Peyer's patch (tissue), 4 donors: Measurements from ENCODE around the gene RIMBP3C. TPM values are rescaled to one million over a fixed set of nuclear protein-coding genes. Genes with fewer than 3 reads are reported as not detected.
"Not testable (repeated sequence)": the region's sequence is repeated elsewhere in the genome, so short reads cannot be mapped to it uniquely, and the experiment has no call there.

Experiments
- DNase-seq, 3 donors: peaks; one replicate each; pipeline ENCODE4 v3.0.0-alpha.2; 2017 to 2019
- H3K27ac ChIP-seq, 4 donors: fragments of 200-600 bp; sonication (generic); one replicate each; pipeline ENCODE4 v1.5.1; 2016 to 2019
- H3K27me3 ChIP-seq, 2 donors: fragments of 200-600 bp; sonication (generic); one replicate each; pipeline ENCODE4 v1.5.1; 2019
- H3K36me3 ChIP-seq, 3 donors: fragments of 200-600 bp; sonication (generic); one replicate each; pipeline ENCODE4 v1.5.1; 2016 to 2019
- H3K4me1 ChIP-seq, 4 donors: fragments of 200-600 bp; sonication (generic); one replicate each; pipeline ENCODE4 v1.5.1; 2016 to 2019
- H3K4me3 ChIP-seq, 4 donors: fragments of 200-600 bp; sonication (generic); 1 replicate in 3 of 4; 2 replicates in 1 of 4; pipeline ENCODE4 v1.5.1; 2016 to 2019; ENCODE audit warnings: mild to moderate bottlenecking in 1 of 4
- H3K9me3 ChIP-seq, 4 donors: fragments of 200-600 bp; sonication (generic); one replicate each; pipeline ENCODE4 v1.5.1; 2016 to 2019; ENCODE audit warnings: mild to moderate bottlenecking in 1 of 4
- CTCF ChIP-seq, 6 experiments: fragments of 450-650 bp in 4 of 6; fragments of 200-600 bp in 2 of 6; sonication (generic) in 1 of 6; IDR thresholded peaks; one replicate each; pipeline ENCODE4 v1.5.1; 2017 to 2019; ENCODE audit warnings: antibody characterized with exemption in 6 of 6, mild to moderate bottlenecking in 3 of 6, moderate library complexity in 1 of 6
- POLR2A ChIP-seq, 2 donors: fragments of 450-650 bp; IDR thresholded peaks; one replicate each; pipeline ENCODE4 v1.5.1; 2017; ENCODE audit warnings: antibody characterized with exemption in 2 of 2, mild to moderate bottlenecking in 2 of 2, moderate library complexity in 2 of 2
- total RNA-seq, 4 donors: library from RNA; depleted of rRNA; stranded (reverse); fragments of >200 nt; gene quantifications; one replicate each; pipeline ENCODE4 v1.1.0, GENCODE V29; 2016

RIMBP3C gene
- total RNA-seq, 4 donors from 2014 or later: 0.54 to 0.83 TPM; not detected in 2

- Histone ChIP-seq H3K4me1 (peaks cover 0 to 45% (median 22%) of the 10 kb centered on the region in 4 donors), H3K4me3 (peak within 1 kb of the TSS; percentile 77 to 97 (median 86)), H3K9me3 (no peaks in the 10 kb centered on the region), H3K27me3 (no peaks in the 10 kb centered on the region), H3K36me3 (no peaks in the 10 kb centered on the region), H3K27ac (peak within 1 kb of the TSS; percentile 83 to 90 (median 88))
- peak in 1 of 2 donors; percentile 48 for TF ChIP-seq POLR2A (IDR thresholded peaks at IDR 0.05)
- TF ChIP-seq CTCF (IDR thresholded peaks at IDR 0.05): no peak
- peak; percentile 87 to 93 (median 89) for DNase-seq
Observed at GRCh38 chr22:21567456-21568346, 16.4 kb upstream of the RIMBP3C start, which contains the start of gene UBE2L3. Gene UBE2L3 (plus strand): TSS chr22:21567714. CDS start chr22:21567745, 31 bp downstream.

DNA sequence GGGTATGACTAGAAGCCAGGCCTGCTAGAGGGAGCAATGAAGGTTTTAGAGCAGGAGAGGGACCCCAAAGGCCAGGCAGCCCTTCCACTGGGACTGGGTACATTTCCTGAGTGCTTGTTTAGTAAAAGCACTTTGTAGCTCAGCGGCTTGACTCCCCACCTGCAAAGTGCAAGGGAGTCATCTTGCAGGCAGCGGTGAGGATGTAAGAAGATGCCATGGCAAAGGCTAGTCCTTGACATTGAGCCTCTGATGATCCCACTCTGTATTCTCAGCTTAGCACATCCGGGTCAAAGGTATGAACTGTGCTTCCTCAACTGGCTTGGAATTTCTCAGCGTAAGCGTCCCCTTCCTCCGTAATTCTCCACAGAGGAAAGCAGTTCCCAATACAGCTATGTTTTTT, 13.2 kb upstream of the RIMBP3C start:
- no peak for DNase-seq
- no peak for TF ChIP-seq CTCF (IDR thresholded peaks at IDR 0.05)
- TF ChIP-seq POLR2A (IDR thresholded peaks at IDR 0.05): no peak
- H3K4me3 ChIP-seq: no peak overlapping the region

GRCh38 chr22:21563912-21564311, 12.7 kb upstream of the RIMBP3C start:
- no peaks in the 10 kb centered on the region for H3K9me3 ChIP-seq
- DNase-seq: no peak
- H3K36me3 ChIP-seq: no peaks in the 10 kb centered on the region
- peaks cover 0 to 9% (median 4%) of the 10 kb centered on the region in 4 donors for H3K4me1 ChIP-seq
- no peak overlapping the region for H3K27ac ChIP-seq
- H3K27me3 ChIP-seq: no peaks in the 10 kb centered on the region
- TF ChIP-seq POLR2A (IDR thresholded peaks at IDR 0.05): no peak
- TF ChIP-seq CTCF (IDR thresholded peaks at IDR 0.05): no peak
- no peak overlapping the region for H3K4me3 ChIP-seq

More for the DNA sequence above, 13.2 kb upstream of the RIMBP3C start:
- no peak overlapping the region for H3K27ac ChIP-seq
- peaks cover 0 to 14% (median 9%) of the 10 kb centered on the region in 4 donors for H3K4me1 ChIP-seq
- no peaks in the 10 kb centered on the region for H3K9me3 ChIP-seq
- H3K36me3 ChIP-seq: no peaks in the 10 kb centered on the region
- no peaks in the 10 kb centered on the region for H3K27me3 ChIP-seq

GRCh38 chr22:21560657-21561056, 9.4 kb upstream of the RIMBP3C start:
- H3K4me1 ChIP-seq, H3K27ac ChIP-seq, H3K27me3 ChIP-seq, H3K36me3 ChIP-seq, H3K4me3 ChIP-seq, DNase-seq, H3K9me3 ChIP-seq: not testable (repeated sequence)

- H3K27ac ChIP-seq, H3K4me1 ChIP-seq, H3K4me3 ChIP-seq, H3K9me3 ChIP-seq, H3K27me3 ChIP-seq, H3K36me3 ChIP-seq, DNase-seq: not testable (repeated sequence)
Observed at GRCh38 chr22:21559345-21560125, 8.3 kb upstream of the RIMBP3C start.

DNA sequence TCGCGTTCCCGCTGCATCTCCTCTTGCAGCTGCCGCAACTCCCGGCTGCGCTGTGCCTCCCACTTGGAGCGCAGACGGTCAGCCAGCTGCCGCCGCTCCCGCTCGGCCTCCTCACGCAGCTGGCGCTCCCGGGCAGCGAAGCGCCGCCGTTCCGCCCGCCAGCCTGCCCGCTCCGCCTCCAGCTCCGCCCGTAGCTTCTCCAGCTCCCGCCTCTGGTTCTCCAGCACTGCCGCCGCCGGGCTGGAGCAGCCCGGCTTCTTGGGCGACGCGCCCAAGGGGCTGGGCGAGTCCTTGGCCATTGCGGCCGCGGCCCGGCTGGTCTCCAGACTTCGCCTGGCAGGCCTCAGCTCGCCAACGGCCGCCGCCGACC, 598 bp downstream of the RIMBP3C start:
- not testable (repeated sequence) for H3K4me3 ChIP-seq, DNase-seq, H3K27ac ChIP-seq, H3K4me1 ChIP-seq, H3K9me3 ChIP-seq, H3K36me3 ChIP-seq, H3K27me3 ChIP-seq

- H3K4me1 ChIP-seq, H3K27me3 ChIP-seq, DNase-seq, H3K4me3 ChIP-seq, H3K36me3 ChIP-seq, H3K9me3 ChIP-seq, H3K27ac ChIP-seq: not testable (repeated sequence)
Observed at GRCh38 chr22:21550008-21550677, 1.1 kb downstream of the RIMBP3C start.

DNA sequence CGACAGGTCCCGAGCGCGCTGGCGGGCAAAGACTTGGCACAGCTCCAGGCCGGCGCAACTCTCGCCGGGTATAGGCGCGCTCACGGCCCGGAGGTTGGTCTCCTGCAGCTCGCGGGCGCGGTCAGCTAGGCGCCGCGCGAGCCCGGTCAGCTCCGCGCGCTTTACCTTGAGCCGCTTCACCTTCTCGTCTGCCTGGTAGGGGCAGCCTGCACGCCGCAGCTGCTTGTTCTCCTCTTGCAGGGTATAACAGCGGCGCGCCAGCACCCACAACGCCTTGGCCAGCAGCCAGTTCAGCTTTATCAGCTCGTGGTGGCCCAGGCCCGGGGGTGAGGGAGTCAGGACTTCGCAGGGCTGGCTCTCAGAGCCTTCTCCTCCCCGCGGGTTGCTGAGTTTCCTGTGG, 1.7 kb downstream of the RIMBP3C start:
- H3K27ac ChIP-seq, H3K4me3 ChIP-seq, H3K36me3 ChIP-seq, H3K27me3 ChIP-seq, DNase-seq, H3K9me3 ChIP-seq, H3K4me1 ChIP-seq: not testable (repeated sequence)

DNA sequence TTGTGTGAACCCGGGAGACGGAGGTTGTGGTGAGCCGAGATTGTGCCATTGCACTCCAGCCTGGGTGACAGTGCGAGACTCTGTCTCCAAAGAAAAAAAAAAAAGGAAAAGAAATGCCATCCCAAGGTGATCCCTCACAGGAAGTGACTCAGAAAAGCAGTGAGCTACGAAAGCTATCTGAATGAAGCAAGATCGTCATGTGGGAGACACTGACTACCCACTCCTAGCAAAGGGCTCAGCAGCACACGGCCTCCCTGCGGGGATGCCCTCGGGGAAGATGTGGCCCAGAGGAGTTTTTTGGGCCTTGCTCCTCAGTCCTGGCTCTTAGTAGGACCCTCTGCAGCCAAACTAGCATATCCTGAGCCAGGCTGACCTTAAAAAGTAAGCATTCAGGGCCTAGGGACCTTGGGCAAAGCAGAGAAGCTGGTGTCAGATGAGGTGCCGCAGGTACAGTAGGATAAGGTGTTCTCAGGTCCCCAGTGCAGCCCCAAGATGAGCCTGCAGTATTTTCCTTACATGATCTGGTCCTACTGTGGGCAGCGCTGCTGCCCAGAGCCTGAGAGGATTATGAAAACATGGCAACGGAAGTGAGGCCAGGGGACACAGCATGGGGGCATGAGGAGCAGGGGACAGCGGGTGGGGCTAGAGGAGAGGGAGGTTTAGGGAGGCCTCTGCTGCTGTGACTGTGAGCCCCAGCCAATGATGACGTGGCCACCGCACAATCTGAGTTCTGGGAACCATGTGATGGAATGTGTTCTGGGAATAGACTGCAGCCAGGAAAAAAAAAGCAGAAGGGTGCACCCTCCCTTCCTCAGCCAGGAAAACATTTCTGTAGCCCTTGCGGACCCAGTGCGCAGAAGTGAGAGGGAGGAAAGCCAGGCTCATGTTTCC, 6.6 kb downstream of the RIMBP3C start:
- not testable (repeated sequence) for H3K36me3 ChIP-seq, DNase-seq, H3K27ac ChIP-seq, H3K9me3 ChIP-seq, H3K27me3 ChIP-seq, H3K4me3 ChIP-seq, H3K4me1 ChIP-seq

GRCh38 chr22:21539862-21540261, 11.4 kb downstream of the RIMBP3C start:
- not testable (repeated sequence) for H3K27me3 ChIP-seq, H3K4me1 ChIP-seq, H3K27ac ChIP-seq, H3K36me3 ChIP-seq, H3K4me3 ChIP-seq, H3K9me3 ChIP-seq, DNase-seq
